ENCODE data around the gene DUS1L. TPM values are rescaled to one million over a fixed set of nuclear protein-coding genes. Genes with fewer than 3 reads are reported as not detected.
"Not testable (repeated sequence)": the region's sequence is repeated elsewhere in the genome, so short reads cannot be mapped to it uniquely, and the experiment has no call there.

DUS1L gene
- polyA plus RNA-seq, 2 of the 4 experiments (the other 2 are of a cell fraction), result 48.1 to 83.6 TPM

DNA sequence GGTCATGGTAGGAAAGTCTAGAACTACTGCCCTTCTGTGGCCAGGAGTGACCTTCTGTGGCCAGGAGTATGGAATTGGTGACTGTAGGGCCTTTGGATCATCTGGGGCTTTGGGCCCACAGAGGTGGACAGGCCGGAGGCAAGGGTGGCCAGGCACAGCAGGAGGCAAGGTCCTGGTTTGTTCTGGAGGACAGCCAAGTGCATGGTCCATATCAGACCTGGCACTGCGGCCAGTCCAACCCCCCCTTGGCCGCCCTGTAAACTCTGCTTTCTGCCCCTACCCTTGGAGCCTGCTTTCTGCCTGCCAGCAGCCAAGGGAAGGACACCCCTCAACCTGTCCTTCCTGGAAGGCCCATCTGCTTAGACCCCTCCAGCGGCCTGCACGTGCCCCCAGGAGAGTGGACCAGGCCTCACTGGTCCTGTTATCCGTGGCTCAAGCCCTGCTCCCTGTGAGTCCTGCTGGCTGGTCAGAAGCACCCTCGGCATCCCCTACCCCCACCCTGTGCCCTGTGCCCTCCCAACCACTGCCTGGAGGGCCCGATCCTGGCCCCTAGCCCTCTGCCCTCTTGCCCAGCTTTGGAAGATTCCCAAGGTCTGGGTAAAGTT, 25.8 kb downstream of the DUS1L start:
- CTCF ChIA-PET, result interaction anchor here (0.7 to 4.4 kb wide), 7 partner anchors 11 to 163 kb away, joined by 3 to 59 read pairs (median 4); partner anchors contain the start of gene RAC3
- DNase-seq (ENCODE audit: low read depth in 1 of 2, low spot score in 1 of 2) (no peak), FAIRE-seq (no peak), ATAC-seq (no peak)
- H3K4me2 ChIP-seq, result no peak overlapping the region
- no peak for TF ChIP-seq SREBF2 (IDR thresholded peaks at IDR 0.05)
- TF ChIP-seq ZNF302 (CRISPR knock-in tag; IDR thresholded peaks at IDR 0.05), result no peak
- TF ChIP-seq RFX5 (IDR thresholded peaks at IDR 0.05), result no peak
- TF ChIP-seq BHLHE40 (IDR thresholded peaks at IDR 0.05; ENCODE audit: low read depth, low read length), result no peak
- TF ChIP-seq JUNB (IDR thresholded peaks at IDR 0.05), result no peak
- no peak for TF ChIP-seq CEBPB (IDR thresholded peaks at IDR 0.05)
- TF ChIP-seq TFCP2L1 (CRISPR knock-in tag; IDR thresholded peaks at IDR 0.05), result no peak
- no peak for TF ChIP-seq ESRRA (IDR thresholded peaks at IDR 0.05; ENCODE audit: borderline replicate concordance, low read length)
- TF ChIP-seq FOXS1 (CRISPR knock-in tag; IDR thresholded peaks at IDR 0.05), result no peak
- TF ChIP-seq, protein P1, sequence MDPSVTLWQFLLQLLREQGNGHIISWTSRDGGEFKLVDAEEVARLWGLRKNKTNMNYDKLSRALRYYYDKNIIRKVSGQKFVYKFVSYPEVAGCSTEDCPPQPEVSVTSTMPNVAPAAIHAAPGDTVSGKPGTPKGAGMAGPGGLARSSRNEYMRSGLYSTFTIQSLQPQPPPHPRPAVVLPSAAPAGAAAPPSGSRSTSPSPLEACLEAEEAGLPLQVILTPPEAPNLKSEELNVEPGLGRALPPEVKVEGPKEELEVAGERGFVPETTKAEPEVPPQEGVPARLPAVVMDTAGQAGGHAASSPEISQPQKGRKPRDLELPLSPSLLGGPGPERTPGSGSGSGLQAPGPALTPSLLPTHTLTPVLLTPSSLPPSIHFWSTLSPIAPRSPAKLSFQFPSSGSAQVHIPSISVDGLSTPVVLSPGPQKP (IDR thresholded peaks at IDR 0.05; ENCODE audit: low read depth, low read length), result no peak
- no peak for TF ChIP-seq RARB (CRISPR knock-in tag; IDR thresholded peaks at IDR 0.05)
- TF ChIP-seq CBX2 (IDR thresholded peaks at IDR 0.05; ENCODE audit: borderline replicate concordance, low read depth), result no peak
- TF ChIP-seq EP300 (IDR thresholded peaks at IDR 0.05), result no peak
- TF ChIP-seq HDAC2 (IDR thresholded peaks at IDR 0.05), result no peak
- no peak for TF ChIP-seq KDM1A (IDR thresholded peaks at IDR 0.05; ENCODE audit: low read depth)
- TF ChIP-seq NR3C1 (IDR thresholded peaks at IDR 0.05), result no peak
- 80% methylated on average over 8 of the region's 8 CpGs for WGBS (ENCODE audit: missing lambda C conversion rate)
- H3K27ac ChIP-seq, result no peak overlapping the region
- H3K4me3 ChIP-seq, result no peak overlapping the region
- POLR2A ChIA-PET, result no interaction called here
- peaks cover 8% of the 10 kb centered on the region; the same call in 2 of the 3 replicates for H3K4me1 ChIP-seq
- H3K9me3 ChIP-seq, result no peaks in the 10 kb centered on the region

DNA sequence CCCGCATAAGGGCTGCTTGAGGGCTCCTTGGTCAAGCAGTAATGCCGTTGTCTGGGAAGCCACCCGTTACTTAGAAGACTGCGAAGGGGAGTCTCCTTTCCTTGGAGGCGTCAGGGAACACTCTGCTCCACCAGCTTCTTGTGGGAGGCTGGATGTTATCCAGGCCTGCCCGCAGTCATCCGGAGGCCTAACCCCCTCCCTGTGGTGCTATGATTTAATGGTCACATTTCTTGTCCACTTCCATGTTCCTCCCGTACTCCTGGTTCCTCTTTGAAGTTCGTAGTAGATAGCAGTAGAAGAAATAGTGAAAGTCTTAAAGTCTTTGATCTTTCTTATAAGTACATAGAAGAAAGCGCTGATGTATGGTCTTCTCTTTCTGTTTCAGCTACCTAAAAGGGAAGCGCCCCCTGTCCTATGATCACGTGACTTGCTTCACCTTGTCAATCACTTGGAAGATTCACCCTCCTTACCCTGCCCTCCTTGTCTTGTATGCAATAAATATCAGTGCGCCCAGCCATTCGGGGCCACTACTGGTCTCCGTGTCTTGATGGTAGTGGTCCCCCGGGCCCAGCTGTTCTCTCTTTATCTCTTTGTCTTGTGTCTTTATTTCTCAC, 26.7 kb downstream of the DUS1L start:
- H3K4me3 ChIP-seq; POLR2A ChIA-PET; H3K27ac ChIP-seq; H3K4me2 ChIP-seq; H3K4me1 ChIP-seq; H3K9me3 ChIP-seq; ATAC-seq; FAIRE-seq; DNase-seq (ENCODE audit: low read depth in 1 of 2, low spot score in 1 of 2): not testable (repeated sequence)
- CTCF ChIA-PET, result interaction anchor here (0.7 to 4.4 kb wide), 10 partner anchors 10 to 133 kb away, joined by 3 to 59 read pairs (median 6); partner anchors contain the start of genes GPS1 and RAC3
- WGBS (ENCODE audit: missing lambda C conversion rate), result 82% methylated on average over 16 of the region's 16 CpGs

DNA sequence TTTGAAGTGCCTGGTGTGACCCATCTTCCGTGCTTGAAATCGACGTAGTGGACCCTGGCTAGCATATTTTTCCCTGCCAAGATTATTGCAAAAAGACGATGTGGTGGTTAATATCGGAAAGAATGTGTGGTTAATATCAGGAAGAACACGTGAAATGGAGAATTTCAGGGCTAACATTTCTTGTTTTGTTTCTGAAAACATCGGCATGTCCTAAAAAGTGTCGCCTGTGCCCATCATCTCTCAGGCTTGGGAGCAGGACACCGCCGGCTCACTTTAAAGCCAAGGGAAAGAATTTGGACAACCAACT, 27.8 kb downstream of the DUS1L start:
- DNase-seq (ENCODE audit: low read depth in 1 of 2, low spot score in 1 of 2) (no peak), ATAC-seq (no peak), FAIRE-seq (no peak)
- Histone ChIP-seq H3K4me3 (peak overlapping the region; percentile 52), H3K4me2 (peak overlapping the region; percentile 83), H3K4me1 (peaks cover 8% of the 10 kb centered on the region; the same call in 2 of the 3 replicates), H3K9me3 (no peaks in the 10 kb centered on the region), H3K27ac (peak overlapping the region in 1 of 2 experiments; percentile 32; a peak in 2 of 6 replicates)
- TF ChIP-seq, protein P2, sequence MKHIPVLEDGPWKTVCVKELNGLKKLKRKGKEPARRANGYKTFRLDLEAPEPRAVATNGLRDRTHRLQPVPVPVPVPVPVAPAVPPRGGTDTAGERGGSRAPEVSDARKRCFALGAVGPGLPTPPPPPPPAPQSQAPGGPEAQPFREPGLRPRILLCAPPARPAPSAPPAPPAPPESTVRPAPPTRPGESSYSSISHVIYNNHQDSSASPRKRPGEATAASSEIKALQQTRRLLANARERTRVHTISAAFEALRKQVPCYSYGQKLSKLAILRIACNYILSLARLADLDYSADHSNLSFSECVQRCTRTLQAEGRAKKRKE (CRISPR knock-in tag; IDR thresholded peaks at IDR 0.05; ENCODE audit: low read depth), result no peak
- TF ChIP-seq, protein P3, sequence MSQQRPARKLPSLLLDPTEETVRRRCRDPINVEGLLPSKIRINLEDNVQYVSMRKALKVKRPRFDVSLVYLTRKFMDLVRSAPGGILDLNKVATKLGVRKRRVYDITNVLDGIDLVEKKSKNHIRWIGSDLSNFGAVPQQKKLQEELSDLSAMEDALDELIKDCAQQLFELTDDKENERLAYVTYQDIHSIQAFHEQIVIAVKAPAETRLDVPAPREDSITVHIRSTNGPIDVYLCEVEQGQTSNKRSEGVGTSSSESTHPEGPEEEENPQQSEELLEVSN (IDR thresholded peaks at IDR 0.05; ENCODE audit: borderline replicate concordance, low read depth), result no peak
- TF ChIP-seq HOXB13 (CRISPR knock-in tag; IDR thresholded peaks at IDR 0.05; ENCODE audit: low read depth) (no peak), FOSB (CRISPR knock-in tag; IDR thresholded peaks at IDR 0.05) (no peak), HOXA7 (CRISPR knock-in tag; IDR thresholded peaks at IDR 0.05) (no peak), KDM1A (IDR thresholded peaks at IDR 0.05; ENCODE audit: low read depth) (no peak), GATA3 (IDR thresholded peaks at IDR 0.05; ENCODE audit: borderline replicate concordance) (no peak)
- TF ChIP-seq, protein P4, sequence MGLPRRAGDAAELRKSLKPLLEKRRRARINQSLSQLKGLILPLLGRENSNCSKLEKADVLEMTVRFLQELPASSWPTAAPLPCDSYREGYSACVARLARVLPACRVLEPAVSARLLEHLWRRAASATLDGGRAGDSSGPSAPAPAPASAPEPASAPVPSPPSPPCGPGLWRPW (IDR thresholded peaks at IDR 0.05), result no peak
- ChIA-PET POLR2A (interaction anchor here (0.6 to 1.4 kb wide), 14 partner anchors 9 to 168 kb away, joined by 3 to 38 read pairs (median 4); partner anchors contain the start of genes CENPX, FASN, GPS1 and LRRC45), CTCF (interaction anchor here (0.6 to 4.4 kb wide), 35 partner anchors 9 to 198 kb away, joined by 3 to 59 read pairs (median 4); partner anchors contain the start of genes CENPX, DUS1L, GPS1 and LRRC45)
- WGBS (ENCODE audit: missing lambda C conversion rate), result 3% methylated on average over 10 of the region's 10 CpGs
